GM18507 (cell line): ENCODE results near the gene TMEM138.

Experiments used
- DNase-seq: peaks from one replicate; pipeline ENCODE4 v3.0.0; 2011; ENCODE audit warnings: low read depth; ENCODE audit not compliant: insufficient read length; ENCODE audit errors: extremely low spot score
- FAIRE-seq: peaks from 2 replicates; lab custom pipeline; 2011; peaks lifted over from hg19 to GRCh38; lab: Jason Lieb, UNC

TMEM138 gene

DNA sequence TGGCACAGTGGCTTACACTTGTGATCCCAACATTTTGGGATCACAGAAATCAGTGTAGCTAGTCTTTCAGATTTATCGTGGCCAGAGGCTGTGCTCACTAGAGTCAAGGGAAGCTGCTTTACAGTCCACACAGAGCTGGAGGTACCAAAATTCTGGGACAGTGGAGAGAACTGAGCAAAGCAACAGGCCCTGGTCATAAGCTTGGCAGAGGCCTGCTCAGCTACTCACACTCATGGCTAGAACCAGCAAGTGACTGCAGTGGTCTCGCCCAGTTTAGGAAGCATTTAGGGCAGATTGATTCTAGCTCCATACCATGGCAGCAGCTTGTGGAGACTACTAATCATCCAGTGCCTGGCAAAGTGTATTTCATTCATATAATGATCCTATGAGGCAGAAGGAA, 39.0 kb downstream of the TMEM138 start:
- DNase-seq (no peak), FAIRE-seq (no peak)

DNA sequence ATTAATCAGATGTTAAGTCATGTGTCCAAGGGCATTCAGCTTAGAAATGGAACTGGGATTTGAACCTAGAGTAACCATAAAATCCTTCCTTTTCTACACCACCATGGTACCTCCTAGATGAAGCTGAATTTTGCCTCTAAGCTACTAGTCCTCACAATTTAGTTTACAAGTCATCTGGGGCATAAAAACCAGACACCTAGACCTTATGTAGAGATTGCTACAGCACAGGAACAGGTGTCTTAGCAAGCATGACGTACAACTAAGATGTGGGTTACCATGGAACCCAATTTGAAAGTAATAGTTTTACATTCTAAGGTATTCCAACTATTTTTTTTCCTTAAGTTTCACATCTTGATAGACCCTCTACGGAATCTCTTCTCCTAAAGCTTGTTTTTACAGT, 39.4 kb downstream of the TMEM138 start:
- FAIRE-seq, result no peak
- DNase-seq, result no peak

DNA sequence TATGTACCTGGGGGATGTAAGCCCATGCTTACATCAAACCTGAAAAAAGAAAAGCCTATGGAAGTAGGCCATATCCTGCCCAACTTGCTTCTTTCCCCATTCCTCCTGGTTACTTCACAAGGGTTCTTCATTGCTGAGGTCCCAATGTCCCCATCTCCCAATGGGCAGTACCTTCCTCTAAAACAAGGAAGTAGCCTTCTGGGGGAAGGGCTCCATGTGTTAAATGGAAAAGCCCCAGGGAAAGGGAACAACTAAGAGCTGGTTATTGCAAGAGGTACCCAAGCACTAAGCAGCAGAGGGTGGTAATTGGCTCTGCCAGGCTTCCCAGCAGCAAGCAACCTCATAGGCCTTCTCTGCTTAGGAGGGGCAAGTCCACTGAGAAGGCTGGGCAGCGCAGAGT, 41.5 kb downstream of the TMEM138 start:
- no peak for FAIRE-seq

DNA sequence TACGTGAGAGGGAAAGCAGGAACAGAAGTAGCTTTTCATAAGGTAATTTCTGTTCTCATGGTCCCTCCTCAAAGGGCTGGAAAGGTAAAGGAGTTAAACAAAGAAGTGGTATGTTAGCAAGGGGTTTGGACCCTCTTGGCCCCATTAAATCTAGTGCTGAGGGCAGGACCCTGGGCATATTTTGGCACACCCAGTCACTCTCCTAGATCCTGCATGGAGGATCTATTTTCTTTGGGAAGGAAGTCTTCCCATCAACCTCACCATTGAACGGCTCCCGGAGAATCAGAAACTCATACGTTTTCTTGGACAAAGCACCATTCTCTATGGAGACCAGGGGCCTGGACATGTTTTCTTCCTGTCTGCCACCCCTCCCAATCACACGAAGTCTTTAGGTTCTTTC, 41.9 kb downstream of the TMEM138 start:
- no peak for FAIRE-seq
- no peak for DNase-seq

More for the DNA sequence above, 41.5 kb downstream of the TMEM138 start:
- no peak for DNase-seq

DNA sequence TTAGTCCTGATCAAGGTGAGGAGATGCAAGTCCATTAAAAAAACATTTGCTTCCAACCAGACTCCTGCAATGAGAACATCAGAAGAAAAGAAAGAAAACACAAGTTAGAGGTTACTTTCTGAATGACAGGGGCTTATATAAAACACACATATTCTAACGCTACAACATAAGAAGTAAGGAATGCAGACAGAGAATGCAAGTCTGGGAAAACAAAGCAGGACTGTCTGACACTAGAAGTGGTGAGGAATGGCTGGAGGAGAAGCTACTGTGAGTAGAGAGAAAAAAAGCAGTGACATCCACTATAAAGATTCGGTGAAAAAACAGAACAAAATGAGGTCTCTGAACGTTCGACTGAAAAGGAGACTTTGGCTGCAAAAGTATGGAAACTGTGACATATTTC, 42.5 kb downstream of the TMEM138 start:
- DNase-seq (no peak), FAIRE-seq (no peak)

DNA sequence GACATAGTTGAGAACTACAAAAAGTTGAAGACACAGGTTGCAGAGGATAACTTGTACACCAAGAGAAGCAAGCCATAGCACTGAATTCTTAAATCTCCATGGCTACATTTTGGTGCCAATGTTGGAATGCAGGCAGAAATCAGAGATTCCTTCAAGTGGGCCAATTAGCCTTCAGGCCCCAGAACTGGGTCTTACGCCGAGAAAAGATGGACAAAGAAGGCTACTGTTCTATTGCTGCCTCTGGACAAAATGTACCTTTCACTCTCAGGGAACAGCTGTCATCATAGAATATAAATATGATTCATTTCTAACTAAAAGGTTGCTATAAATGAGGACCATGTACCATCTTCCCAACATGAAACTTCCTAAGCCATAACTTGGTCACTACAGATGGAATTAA, 43.9 kb downstream of the TMEM138 start:
- no peak for FAIRE-seq

DNA sequence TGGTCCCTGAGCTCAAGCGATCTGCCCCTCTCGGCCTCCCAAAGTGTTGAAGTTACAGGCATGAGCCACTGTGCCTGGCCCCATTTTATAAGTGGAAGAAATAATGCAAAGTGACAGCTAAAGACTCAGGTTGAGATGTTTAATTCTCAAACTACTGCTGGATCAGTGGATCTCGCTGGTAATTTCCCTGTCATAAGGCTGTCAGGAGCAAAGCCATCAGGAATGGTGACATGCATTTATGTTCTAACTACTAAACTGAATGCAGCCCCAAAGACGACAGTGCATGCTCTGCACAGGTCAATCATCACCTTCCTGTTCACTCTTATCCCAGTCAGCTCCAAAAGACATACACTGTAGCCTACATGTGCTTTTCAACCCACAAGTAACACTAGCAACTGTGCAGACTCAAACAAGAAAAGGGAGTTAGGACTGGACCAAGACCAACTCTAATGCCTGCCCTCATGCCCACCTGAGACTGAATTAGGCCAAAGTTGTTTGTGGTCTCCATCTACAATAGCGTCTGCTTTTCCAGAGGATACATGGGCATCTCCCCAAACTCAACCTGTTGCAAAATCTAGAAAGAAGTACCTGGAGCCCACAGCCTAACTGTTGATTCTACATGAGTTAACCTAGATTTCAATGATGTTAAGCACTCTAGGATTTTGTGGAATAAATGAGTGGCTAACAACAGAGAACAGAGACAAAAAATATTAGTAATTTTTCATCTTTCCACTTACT, 45.0 kb downstream of the TMEM138 start:
- FAIRE-seq, result no peak
- no peak for DNase-seq

More for the DNA sequence above, 43.9 kb downstream of the TMEM138 start:
- no peak for DNase-seq

DNA sequence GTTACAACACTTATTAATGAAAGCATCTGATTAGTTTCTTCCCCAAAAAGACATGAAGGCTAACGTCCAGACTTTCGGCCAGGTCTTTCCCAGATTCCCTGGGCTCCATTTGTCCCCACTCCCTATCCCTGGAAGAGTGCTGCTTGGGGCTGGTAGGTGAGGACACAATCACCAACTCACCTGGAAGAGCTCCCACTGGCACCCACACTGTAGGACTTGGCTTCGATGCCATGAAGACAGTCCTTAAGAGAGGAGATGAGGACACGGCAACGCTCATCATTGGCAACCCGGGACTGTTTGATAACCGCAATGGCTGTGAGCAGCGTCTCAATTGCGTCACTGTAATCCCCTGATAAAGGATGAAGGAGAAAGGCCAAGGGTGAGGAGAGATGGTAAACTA, 49.4 kb downstream of the TMEM138 start:
- FAIRE-seq (no peak), DNase-seq (no peak)

DNA sequence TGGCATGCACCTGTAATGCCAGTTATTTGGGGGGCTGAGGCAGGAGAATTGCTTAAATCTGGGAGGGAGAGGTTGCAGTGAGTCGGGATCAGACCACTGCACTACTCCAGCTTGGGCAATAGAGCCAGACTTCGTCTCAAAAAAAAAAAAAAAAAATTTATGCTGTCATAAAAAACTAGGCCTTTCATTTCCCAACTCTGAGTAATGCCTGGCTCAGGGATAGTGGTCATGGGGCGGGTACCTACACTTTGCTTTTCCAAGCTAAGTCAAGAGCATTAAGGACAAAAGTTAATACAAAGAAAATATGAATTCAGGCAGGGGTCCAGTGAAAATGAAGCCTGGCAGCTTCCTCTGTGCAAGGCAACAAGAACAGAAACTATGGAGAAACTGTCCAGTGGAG, 51.3 kb downstream of the TMEM138 start:
- DNase-seq (no peak), FAIRE-seq (no peak)

DNA sequence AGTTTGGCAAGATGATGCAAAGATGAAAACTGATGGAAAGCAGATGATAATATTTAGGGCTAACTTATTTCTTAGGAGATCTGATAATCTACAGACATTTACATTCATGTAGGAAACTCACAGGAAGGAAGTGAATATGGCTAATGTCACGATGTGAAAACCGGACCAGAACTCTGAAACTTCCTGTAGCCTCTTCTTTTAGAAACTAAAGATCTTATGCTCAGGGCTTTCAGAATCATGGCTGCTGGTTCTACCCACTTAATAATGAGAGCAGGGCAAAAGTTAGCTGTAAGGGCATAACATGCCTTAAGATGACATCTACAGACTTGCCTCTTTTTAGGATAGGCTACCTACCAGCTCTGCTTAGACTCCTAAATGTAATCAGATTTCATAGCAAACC, 52.4 kb downstream of the TMEM138 start:
- FAIRE-seq (no peak), DNase-seq (no peak)

DNA sequence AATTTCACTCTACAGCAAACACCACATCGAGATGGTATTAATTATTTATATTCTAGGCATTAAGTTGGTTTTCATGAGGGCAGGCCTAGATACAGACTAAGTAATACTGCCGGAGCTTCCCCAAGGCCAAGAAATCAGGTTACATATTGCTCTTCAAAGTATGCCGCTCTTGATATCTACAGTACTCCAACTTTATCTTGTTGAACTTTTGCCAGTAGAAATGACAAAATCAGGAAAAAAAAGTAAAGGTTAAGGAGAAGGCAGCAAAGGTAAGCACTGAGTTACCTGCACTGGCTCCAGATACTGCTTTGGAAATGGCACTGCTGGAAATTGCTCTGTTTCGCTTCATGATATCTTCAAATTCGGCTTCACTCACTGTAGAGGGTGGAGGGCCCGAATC, 53.2 kb downstream of the TMEM138 start:
- FAIRE-seq (no peak), DNase-seq (no peak)

DNA sequence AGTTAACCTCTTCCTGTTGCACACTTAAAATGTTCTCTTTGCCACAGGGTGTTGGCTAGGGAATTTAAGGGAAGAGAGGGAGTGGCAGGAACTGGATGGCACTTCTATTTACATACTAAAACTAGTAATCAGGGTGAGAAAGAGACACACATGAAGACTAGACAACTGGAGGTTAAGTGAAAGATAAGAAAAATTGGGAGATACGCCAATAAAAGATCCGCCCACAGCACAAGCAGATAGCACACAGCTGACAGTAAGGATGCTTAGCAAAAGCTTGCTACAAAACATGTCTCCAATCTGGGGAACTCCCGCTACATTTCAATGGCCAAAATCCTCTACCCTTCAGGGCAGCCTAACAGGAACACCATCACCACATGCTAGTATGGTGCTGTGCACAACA, 54.8 kb downstream of the TMEM138 start:
- DNase-seq, result no peak
- FAIRE-seq, result no peak

DNA sequence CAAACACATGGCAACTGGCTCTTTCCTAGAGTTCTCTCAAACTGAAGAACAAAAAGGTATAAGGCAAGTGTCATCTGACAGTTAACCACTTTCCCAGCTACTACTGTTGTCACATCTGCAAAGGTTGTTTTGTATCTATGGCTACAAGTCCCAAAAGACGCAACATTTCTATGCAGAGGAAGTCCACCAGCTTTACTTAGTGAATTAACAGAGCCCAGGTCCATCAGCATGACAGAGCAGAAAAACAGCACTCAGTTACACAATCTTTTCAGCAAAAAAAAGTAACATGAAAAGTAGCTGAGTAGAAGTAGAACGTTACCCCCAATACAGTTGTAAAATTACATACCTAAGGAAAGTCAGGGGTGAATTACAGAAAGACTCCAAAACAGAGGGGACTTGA, 55.5 kb downstream of the TMEM138 start:
- DNase-seq (no peak), FAIRE-seq (no peak)

DNA sequence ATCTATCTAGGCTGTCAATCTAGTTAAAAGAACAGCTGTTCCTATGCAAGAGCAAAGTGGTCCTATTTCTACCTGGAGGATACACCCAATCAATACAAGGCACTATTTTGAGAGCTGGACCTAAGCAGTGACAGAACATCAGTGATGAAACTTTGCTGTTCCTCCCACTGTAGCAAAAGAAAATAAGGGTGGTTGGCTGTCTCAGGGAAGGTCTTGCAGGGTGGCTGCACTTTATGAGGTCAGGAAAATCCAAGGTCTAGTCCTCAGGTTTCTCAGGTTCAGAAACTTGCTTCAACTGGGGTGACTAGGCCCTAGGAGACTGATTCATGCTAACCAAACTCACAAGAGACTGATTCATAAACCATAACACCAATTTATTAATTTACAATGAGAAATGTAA, 56.0 kb downstream of the TMEM138 start:
- FAIRE-seq, result no peak
- DNase-seq, result no peak
